HepG2 (cell line): ENCODE results near the gene TADA2A. TPM values are rescaled to one million over a fixed set of nuclear protein-coding genes. Genes with fewer than 3 reads are reported as not detected.

Source experiments
- ATAC-seq: fragments of 200-7000 bp; cut with Tn5 transposase; 3 replicates; pipeline ENCODE4 v1.9.1; 2020; ENCODE audit warnings: mild to moderate bottlenecking, moderate library complexity
- BruUV-seq: library from RNA; stranded (reverse); fragments of 400-500 nt; replicated peaks from 2 replicates; lab custom pipeline; 2021; lab: Mats Ljungman, UMichigan
- CTCF ChIA-PET: fragments of 300-600 bp; formaldehyde crosslinking; extraction: SDS; loops from one replicate; lab custom pipeline; 2021; ENCODE audit warnings: low total read pairs, inconsistent platforms, low intra/inter-chr PET ratio; lab: Yijun Ruan, JAX
- POLR2A ChIA-PET: fragments of 350-600 bp; sonication (Branson Sonifier 250); formaldehyde crosslinking; loops from one replicate; lab custom pipeline; 2020; ENCODE audit warnings: antibody characterized with exemption, inconsistent platforms; lab: Yijun Ruan, JAX
- DNase-seq: peaks from one replicate; pipeline ENCODE4 v3.0.0-alpha.2; 2015; ENCODE audit warnings: low spot score
- FAIRE-seq: peaks from 3 replicates; lab custom pipeline; 2011; peaks lifted over from hg19 to GRCh38; lab: Jason Lieb, UNC
- H2AFZ ChIP-seq: one replicate; pipeline ENCODE4 v1.6.1; 2011; ENCODE audit warnings: low read length, inconsistent platforms
- H3K27ac ChIP-seq: fragments of 300-600 bp; 3 replicates; pipeline ENCODE4 v1.8.0; 2011; ENCODE audit warnings: mixed run types, mild to moderate bottlenecking, mixed read lengths, low read length, inconsistent platforms; ENCODE audit not compliant: insufficient read depth; ENCODE audit errors: extremely low read length
- H3K27me3 ChIP-seq, 2 experiments: fragments of 200-600 bp in 1 of 2; 2 replicates in 1 of 2; 3 replicates in 1 of 2; pipeline versions ENCODE4 v1.6.0 to v1.8.0; 2011; ENCODE audit warnings: low read length in 2 of 2, mild to moderate bottlenecking in 2 of 2, moderate library complexity in 2 of 2, inconsistent platforms in 1 of 2; ENCODE audit not compliant: insufficient read depth in 2 of 2, control insufficient read depth in 1 of 2
- H3K36me3 ChIP-seq, 2 experiments: fragments of 200-600 bp in 1 of 2; replicated peaks in 1 of 2; 2 replicates in 1 of 2; 3 replicates in 1 of 2; pipeline versions ENCODE4 v1.5.1 to v1.8.0; 2011; ENCODE audit warnings: low read length in 2 of 2, inconsistent platforms in 1 of 2; ENCODE audit not compliant: insufficient read depth in 2 of 2, control insufficient read depth in 1 of 2
- H3K4me1 ChIP-seq: 2 replicates; pipeline ENCODE4 v1.5.1; 2012; ENCODE audit warnings: low read length, inconsistent platforms; ENCODE audit not compliant: insufficient read depth
- H3K4me2 ChIP-seq: 2 replicates; pipeline ENCODE4 v1.6.0; 2011; ENCODE audit warnings: low read depth, low read length, inconsistent platforms
- H3K4me3 ChIP-seq, 3 experiments: fragments of 200-600 bp in 1 of 3; sonication (generic), shearing (Covaris generic) in 1 of 3; replicated peaks in 1 of 3; 2 replicates each; pipeline ENCODE4 v1.5.1; 2011 to 2016; ENCODE audit warnings: low read length in 3 of 3, inconsistent platforms in 2 of 3, low read depth in 2 of 3, mild to moderate bottlenecking in 2 of 3, control low read depth in 1 of 3, mixed read lengths in 1 of 3; ENCODE audit not compliant: insufficient read depth in 1 of 3
- H3K79me2 ChIP-seq: one replicate; pipeline ENCODE4 v1.6.1; 2011; ENCODE audit warnings: low read length, inconsistent platforms; ENCODE audit not compliant: insufficient read depth
- H3K9ac ChIP-seq: 2 replicates; pipeline ENCODE4 v1.6.0; 2011; ENCODE audit warnings: mild to moderate bottlenecking, low read depth, low read length, inconsistent platforms; ENCODE audit not compliant: insufficient read depth
- H3K9me3 ChIP-seq: 2 replicates; pipeline ENCODE4 v1.5.1; 2012; ENCODE audit warnings: mild to moderate bottlenecking, low read length
- H4K20me1 ChIP-seq: 2 replicates; pipeline ENCODE4 v1.6.0; 2011; ENCODE audit warnings: inconsistent platforms, mild to moderate bottlenecking, low read length, moderate library complexity; ENCODE audit not compliant: insufficient read depth
- CBX2 ChIP-seq, 2 experiments: fragments of 200-600 bp in 1 of 2; sonication (generic); formaldehyde crosslinking in 1 of 2; IDR thresholded peaks; 2 replicates each; pipeline versions ENCODE4 v1.7.0 to v1.8.1; 2018 to 2022; ENCODE audit warnings: low read depth in 2 of 2, low read length in 1 of 2, mild to moderate bottlenecking in 1 of 2, missing genetic modification reagents in 1 of 2
- EHMT2 ChIP-seq: fragments of 200-600 bp; sonication (generic); IDR thresholded peaks from 2 replicates; pipeline ENCODE4 v1.7.0; 2017; ENCODE audit warnings: antibody characterized with exemption, low read depth, low read length, borderline replicate concordance
- HNRNPL ChIP-seq: fragments of 200-400 bp; formaldehyde crosslinking; IDR thresholded peaks from 2 replicates; pipeline ENCODE4 v1.6.1; 2017; ENCODE audit warnings: mild to moderate bottlenecking, low read depth, low read length
- NFRKB ChIP-seq: fragments of 450-650 bp; IDR thresholded peaks from 2 replicates; pipeline ENCODE4 v1.6.1; 2017
- POLR2G ChIP-seq: fragments of 200-400 bp; formaldehyde crosslinking; IDR thresholded peaks from 2 replicates; pipeline ENCODE4 v1.6.1; 2018; ENCODE audit warnings: mild to moderate bottlenecking, low read depth, low read length, moderate library complexity
- RELA ChIP-seq: sonication (generic); formaldehyde crosslinking; IDR thresholded peaks from 2 replicates; pipeline ENCODE4 v1.4.0; 2020; ENCODE audit warnings: missing genetic modification reagents
- SIN3A ChIP-seq: IDR thresholded peaks from 2 replicates; pipeline ENCODE4 v1.6.1; 2011; ENCODE audit warnings: low read depth, mild to moderate bottlenecking, control low read depth, low read length, borderline replicate concordance
- SIX4 ChIP-seq: sonication (generic); formaldehyde crosslinking; IDR thresholded peaks from 2 replicates; pipeline ENCODE4 v1.4.0; 2020; ENCODE audit warnings: missing genetic modification reagents
- SNRNP70 ChIP-seq: fragments of 200-400 bp; formaldehyde crosslinking; IDR thresholded peaks from 2 replicates; pipeline ENCODE4 v1.6.1; 2017; ENCODE audit warnings: mild to moderate bottlenecking, low read depth, low read length, moderate library complexity
- ZFP41 ChIP-seq: sonication (generic); formaldehyde crosslinking; IDR thresholded peaks from 2 replicates; pipeline ENCODE4 v1.4.0; 2020; ENCODE audit warnings: mild to moderate bottlenecking, missing genetic modification reagents, borderline replicate concordance
- ZNF234 ChIP-seq: sonication (generic); formaldehyde crosslinking; conservative IDR thresholded peaks from 2 replicates; pipeline ENCODE4 v1.5.1; 2020; ENCODE audit warnings: mild to moderate bottlenecking, missing genetic modification reagents
- ZNF251 ChIP-seq: sonication (generic); formaldehyde crosslinking; IDR thresholded peaks from 2 replicates; pipeline ENCODE4 v1.9.0; 2021; ENCODE audit warnings: mild to moderate bottlenecking, missing genetic modification reagents
- ZNF383 ChIP-seq: sonication (generic); formaldehyde crosslinking; IDR thresholded peaks from 2 replicates; pipeline ENCODE4 v1.4.0; 2020; ENCODE audit warnings: missing genetic modification reagents, mild to moderate bottlenecking, borderline replicate concordance
- ZNF563 ChIP-seq: sonication (generic); formaldehyde crosslinking; IDR thresholded peaks from 2 replicates; pipeline ENCODE4 v1.8.0; 2022; ENCODE audit warnings: mild to moderate bottlenecking, moderate library complexity, missing genetic modification reagents
- ZNF841 ChIP-seq: sonication (generic); formaldehyde crosslinking; IDR thresholded peaks from 2 replicates; pipeline ENCODE4 v1.8.1; 2023; ENCODE audit warnings: missing genetic modification reagents, borderline replicate concordance
- WGBS: methylation state at CpG from one replicate; pipeline ENCODE4 v1.1.6; 2017; ENCODE audit warnings: low lambda C conversion rate; 5-methylcytosine and 5-hydroxymethylcytosine counted together
- in situ Hi-C: cut with HindIII; loops from 2 replicates; pipeline ENCODE4 v1.10.0; 2017; ENCODE audit warnings: low pct_unique_long_range_greater_than_20kb; ENCODE audit not compliant: extremely low pct_ligation_motif_present
- intact Hi-C: fragments of 100-400 bp; cut with micrococcal nuclease; formaldehyde crosslinking; loops from one replicate; pipeline ENCODE4 v1.10.0; 2022; ENCODE audit not compliant: unreplicated experiment
- polyA plus RNA-seq, 8 experiments: library from polyadenylated mRNA; depleted of rRNA in 3 of 8; stranded (reverse) in 7 of 8; unstranded in 1 of 8; fragments of >200 nt; fragmentation: Illumina TruSeq in 4 of 8; extraction: Trizol in 4 of 8; gene quantifications; 2 replicates each; pipeline versions ENCODE4 v1.2.1 to v1.2.3, GENCODE V29; 2011 to 2016; ENCODE audit warnings: low read depth in 4 of 8, missing spikeins in 1 of 8, mixed read lengths in 1 of 8; ENCODE audit not compliant: insufficient read depth in 1 of 8
- total RNA-seq, 5 experiments: library from RNA; depleted of rRNA; stranded (reverse); fragments of >200 nt; fragmentation: Illumina TruSeq; extraction: Trizol; gene quantifications; 2 replicates each; pipeline ENCODE4 v1.2.3, GENCODE V29; 2016; ENCODE audit warnings: low read depth in 1 of 5
- TF ChIP-seq, protein P1 (sequence below): sonication (generic); formaldehyde crosslinking; IDR thresholded peaks from 2 replicates; pipeline ENCODE4 v1.4.0; 2020; ENCODE audit warnings: low read depth, missing genetic modification reagents
- TF ChIP-seq, protein P2 (sequence below): sonication (generic); formaldehyde crosslinking; IDR thresholded peaks from 2 replicates; pipeline ENCODE4 v1.8.1; 2023; ENCODE audit warnings: mild to moderate bottlenecking, missing genetic modification reagents

TADA2A gene
- total and polyA plus RNA-seq, 2 of the 13 experiments (the other 11 are each of a cell fraction or from before 2014, with no cell fraction given): 8.0 to 14.0 TPM

DNA sequence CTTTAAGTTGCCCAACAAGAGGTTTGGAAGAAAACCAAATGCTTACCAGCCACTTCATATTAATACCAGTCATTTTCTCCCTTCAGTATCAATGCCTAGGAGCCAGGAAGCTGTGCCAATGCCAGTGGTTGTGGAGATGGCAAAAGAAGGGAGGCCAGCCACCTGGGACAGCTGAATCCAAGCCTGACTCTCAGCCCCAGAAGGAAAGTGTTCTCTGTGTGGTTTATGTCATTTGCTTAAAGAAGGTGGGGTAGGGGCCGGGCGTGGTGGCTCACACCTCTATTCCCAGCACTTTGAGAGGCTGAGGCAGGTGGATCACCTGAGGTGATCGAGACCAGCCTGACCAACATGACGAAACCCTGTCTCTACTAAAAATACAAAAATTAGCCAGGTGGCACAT, 17.5 kb upstream of the TADA2A start:
- Histone ChIP-seq H3K9me3 (no peaks in the 10 kb centered on the region), H3K4me1 (no peaks in the 10 kb centered on the region), H2AFZ (no peak overlapping the region), H3K9ac (no peak overlapping the region), H4K20me1 (no peaks in the 10 kb centered on the region), H3K4me2 (no peak overlapping the region), H3K27ac (no peak overlapping the region), H3K79me2 (no peaks in the 10 kb centered on the region), H3K27me3 (no peaks in the 10 kb centered on the region), H3K4me3 (no peak overlapping the region), H3K36me3 (no peaks in the 10 kb centered on the region)
- in situ Hi-C loops (no loop called here), intact Hi-C loops (no loop called here)
- no TSS peak for BruUV-seq
- ChIA-PET POLR2A (no interaction called here), CTCF (no interaction called here)
- FAIRE-seq (no peak), DNase-seq (no peak), ATAC-seq (no peak)
- 96% methylated on average over 4 of the region's 4 CpGs for WGBS
- no peak for TF ChIP-seq CBX2 (IDR thresholded peaks at IDR 0.05; ENCODE audit: low read depth, low read length)
- no peak for TF ChIP-seq CBX2 (CRISPR knock-in tag; IDR thresholded peaks at IDR 0.05; ENCODE audit: low read depth)
- TF ChIP-seq, protein P1, sequence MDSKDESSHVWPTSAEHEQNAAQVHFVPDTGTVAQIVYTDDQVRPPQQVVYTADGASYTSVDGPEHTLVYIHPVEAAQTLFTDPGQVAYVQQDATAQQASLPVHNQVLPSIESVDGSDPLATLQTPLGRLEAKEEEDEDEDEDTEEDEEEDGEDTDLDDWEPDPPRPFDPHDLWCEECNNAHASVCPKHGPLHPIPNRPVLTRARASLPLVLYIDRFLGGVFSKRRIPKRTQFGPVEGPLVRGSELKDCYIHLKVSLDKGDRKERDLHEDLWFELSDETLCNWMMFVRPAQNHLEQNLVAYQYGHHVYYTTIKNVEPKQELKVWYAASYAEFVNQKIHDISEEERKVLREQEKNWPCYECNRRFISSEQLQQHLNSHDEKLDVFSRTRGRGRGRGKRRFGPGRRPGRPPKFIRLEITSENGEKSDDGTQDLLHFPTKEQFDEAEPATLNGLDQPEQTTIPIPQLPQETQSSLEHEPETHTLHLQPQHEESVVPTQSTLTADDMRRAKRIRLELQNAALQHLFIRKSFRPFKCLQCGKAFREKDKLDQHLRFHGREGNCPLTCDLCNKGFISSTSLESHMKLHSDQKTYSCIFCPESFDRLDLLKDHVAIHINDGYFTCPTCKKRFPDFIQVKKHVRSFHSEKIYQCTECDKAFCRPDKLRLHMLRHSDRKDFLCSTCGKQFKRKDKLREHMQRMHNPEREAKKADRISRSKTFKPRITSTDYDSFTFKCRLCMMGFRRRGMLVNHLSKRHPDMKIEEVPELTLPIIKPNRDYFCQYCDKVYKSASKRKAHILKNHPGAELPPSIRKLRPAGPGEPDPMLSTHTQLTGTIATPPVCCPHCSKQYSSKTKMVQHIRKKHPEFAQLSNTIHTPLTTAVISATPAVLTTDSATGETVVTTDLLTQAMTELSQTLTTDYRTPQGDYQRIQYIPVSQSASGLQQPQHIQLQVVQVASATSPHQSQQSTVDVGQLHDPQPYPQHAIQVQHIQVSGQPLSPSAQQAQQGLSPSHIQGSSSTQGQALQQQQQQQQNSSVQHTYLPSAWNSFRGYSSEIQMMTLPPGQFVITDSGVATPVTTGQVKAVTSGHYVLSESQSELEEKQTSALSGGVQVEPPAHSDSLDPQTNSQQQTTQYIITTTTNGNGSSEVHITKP (CRISPR knock-in tag): no peak
- no peak for TF ChIP-seq ZNF383 (CRISPR knock-in tag)
- no peak for TF ChIP-seq POLR2G
- TF ChIP-seq ZNF234 (CRISPR knock-in tag): no peak
- TF ChIP-seq SIN3A: no peak
- TF ChIP-seq HNRNPL: no peak
- TF ChIP-seq, protein P2, sequence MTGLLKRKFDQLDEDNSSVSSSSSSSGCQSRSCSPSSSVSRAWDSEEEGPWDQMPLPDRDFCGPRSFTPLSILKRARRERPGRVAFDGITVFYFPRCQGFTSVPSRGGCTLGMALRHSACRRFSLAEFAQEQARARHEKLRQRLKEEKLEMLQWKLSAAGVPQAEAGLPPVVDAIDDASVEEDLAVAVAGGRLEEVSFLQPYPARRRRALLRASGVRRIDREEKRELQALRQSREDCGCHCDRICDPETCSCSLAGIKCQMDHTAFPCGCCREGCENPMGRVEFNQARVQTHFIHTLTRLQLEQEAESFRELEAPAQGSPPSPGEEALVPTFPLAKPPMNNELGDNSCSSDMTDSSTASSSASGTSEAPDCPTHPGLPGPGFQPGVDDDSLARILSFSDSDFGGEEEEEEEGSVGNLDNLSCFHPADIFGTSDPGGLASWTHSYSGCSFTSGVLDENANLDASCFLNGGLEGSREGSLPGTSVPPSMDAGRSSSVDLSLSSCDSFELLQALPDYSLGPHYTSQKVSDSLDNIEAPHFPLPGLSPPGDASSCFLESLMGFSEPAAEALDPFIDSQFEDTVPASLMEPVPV: no peak
- TF ChIP-seq ZNF563 (CRISPR knock-in tag): no peak
- no peak for TF ChIP-seq ZFP41 (CRISPR knock-in tag)
- no peak for TF ChIP-seq ZNF841
- TF ChIP-seq EHMT2: no peak
- no peak for TF ChIP-seq ZNF251
- TF ChIP-seq SNRNP70: no peak
- no peak for TF ChIP-seq RELA
- no peak for TF ChIP-seq NFRKB
- TF ChIP-seq SIX4: no peak
